Suprapubic skin (tissue), 4 donors: ENCODE measurements around the gene RERE.

Source experiments
- POLR2A ChIP-seq, 2 donors: fragments of 450-650 bp; IDR thresholded peaks; one replicate each; pipeline ENCODE4 v1.6.1; 2017; ENCODE audit warnings: antibody characterized with exemption in 2 of 2, mild to moderate bottlenecking in 2 of 2, moderate library complexity in 2 of 2
- POLR2AphosphoS5 ChIP-seq, 3 donors: sonication (generic); formaldehyde crosslinking; IDR thresholded peaks; one replicate each; pipeline ENCODE4 v1.6.1; 2017; ENCODE audit warnings: antibody characterized with exemption in 3 of 3
- TF ChIP-seq, protein P1 (sequence below), 2 donors: fragments of 200-600 bp in 1 of 2; fragments of 450-650 bp in 1 of 2; sonication (generic) in 1 of 2; IDR thresholded peaks; one replicate each; pipeline ENCODE4 v1.5.1; 2016 to 2019; ENCODE audit warnings: antibody characterized with exemption in 2 of 2, mild to moderate bottlenecking in 1 of 2, moderate library complexity in 1 of 2

DNA sequence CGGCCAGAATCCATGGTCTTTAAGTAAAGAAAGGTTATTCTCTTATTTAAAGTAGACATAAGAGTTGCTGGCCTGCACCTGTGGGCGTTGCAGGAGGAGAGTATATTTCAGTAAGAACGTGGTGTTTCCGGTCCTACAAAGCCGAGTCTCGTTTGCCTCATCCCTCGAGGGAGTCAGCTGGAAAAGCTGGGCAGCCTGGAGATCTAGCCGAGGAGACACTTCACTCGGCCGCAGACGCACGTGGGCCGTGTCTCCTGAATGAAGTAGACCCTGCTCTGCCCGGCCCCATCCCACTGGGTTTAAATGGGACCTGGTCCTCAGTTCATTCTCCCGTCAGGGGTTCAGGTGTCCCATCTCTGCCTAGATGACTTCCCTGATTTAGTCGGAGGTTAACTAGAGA lies 484.6 kb downstream of the RERE start:
- TF ChIP-seq POLR2A (IDR thresholded peaks at IDR 0.05) = no peak
- TF ChIP-seq, protein P1, sequence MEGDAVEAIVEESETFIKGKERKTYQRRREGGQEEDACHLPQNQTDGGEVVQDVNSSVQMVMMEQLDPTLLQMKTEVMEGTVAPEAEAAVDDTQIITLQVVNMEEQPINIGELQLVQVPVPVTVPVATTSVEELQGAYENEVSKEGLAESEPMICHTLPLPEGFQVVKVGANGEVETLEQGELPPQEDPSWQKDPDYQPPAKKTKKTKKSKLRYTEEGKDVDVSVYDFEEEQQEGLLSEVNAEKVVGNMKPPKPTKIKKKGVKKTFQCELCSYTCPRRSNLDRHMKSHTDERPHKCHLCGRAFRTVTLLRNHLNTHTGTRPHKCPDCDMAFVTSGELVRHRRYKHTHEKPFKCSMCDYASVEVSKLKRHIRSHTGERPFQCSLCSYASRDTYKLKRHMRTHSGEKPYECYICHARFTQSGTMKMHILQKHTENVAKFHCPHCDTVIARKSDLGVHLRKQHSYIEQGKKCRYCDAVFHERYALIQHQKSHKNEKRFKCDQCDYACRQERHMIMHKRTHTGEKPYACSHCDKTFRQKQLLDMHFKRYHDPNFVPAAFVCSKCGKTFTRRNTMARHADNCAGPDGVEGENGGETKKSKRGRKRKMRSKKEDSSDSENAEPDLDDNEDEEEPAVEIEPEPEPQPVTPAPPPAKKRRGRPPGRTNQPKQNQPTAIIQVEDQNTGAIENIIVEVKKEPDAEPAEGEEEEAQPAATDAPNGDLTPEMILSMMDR (IDR thresholded peaks at IDR 0.05) = no peak
- TF ChIP-seq POLR2AphosphoS5 (IDR thresholded peaks at IDR 0.05) = no peak
